CD1c-positive myeloid dendritic cell (primary cell): ENCODE results near the gene STMN3.
A peak's percentile ranks its signal among the peaks of the same experiment; 100 is the strongest.
"Not testable (repeated sequence)": the region's sequence is repeated elsewhere in the genome, so short reads cannot be mapped to it uniquely, and the experiment has no call there.

Experiments used
- DNase-seq: peaks from one replicate; pipeline ENCODE4 v3.0.0-alpha.2; 2016; ENCODE audit errors: extremely low spot score

Gene STMN3

DNA sequence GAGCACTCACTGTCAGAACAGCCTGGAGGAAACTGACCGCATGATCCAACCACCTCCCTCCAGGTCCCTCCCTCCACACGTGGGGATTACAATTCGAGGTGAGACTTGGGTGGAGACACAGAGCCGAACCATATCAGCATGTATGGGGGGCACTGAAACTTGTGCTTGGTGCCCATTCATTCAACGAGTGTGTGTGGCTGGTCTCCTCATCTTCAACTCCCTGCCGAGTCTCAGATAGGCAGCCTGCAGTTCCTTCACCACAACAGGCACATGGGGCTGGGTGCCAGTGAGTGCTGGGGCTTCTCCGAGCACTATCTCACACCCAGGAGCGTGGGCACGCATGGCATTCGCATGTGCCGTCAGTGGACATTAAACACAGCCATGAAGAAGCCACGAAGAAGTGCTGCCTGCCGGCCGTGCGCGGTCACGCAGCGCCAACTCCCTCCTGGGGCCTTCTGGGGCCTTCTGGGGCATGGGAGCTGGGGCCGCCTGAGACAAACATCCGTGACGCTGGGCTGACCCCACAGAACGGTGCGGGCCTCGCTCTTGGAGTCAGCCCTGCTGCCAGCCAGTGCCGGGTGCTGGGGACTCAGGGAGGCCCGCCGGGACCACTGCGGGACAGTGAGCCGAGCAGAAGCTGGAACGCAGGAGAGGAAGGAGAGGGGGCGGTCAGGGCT lies 4.2 kb upstream of the STMN3 start:
- no peak for DNase-seq

DNA sequence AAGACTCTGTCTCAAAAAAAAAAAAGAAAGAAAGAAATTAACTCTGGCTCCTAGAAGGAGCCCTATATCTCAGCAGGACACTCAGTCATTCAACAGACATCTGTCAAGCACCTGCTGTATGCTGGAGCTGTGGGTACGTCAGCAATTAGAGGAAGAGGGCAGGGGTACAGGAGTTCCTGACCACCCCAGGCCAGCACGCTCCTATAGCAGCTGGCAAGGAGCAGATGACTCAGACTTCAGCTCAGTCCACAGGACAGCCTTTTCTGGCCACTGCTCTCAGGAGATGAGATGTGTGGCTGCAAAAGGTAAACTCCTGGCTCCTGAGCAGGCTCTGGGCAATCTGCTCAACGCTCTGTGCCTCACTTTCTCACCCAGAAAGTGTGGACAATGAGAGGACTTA lies 3.2 kb upstream of the STMN3 start:
- no peak for DNase-seq

DNA sequence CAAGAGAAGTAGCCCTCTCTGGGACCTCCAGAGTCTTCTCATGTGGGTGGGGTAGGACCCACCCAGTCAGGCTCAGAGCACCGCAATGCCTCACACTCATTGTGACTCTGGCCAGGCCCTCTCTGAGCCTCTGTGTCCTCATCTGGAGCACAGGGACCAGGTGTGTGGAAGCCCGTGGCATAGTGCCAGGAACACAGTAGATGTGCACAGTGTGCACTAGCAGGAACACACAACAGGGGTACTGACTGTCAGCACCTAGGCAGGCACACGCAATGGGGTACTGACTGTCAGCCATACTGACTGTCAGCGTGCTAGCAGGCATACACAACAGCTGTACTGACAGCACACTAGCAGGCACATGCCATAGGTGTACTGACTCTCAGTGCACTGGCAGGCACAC lies 2.0 kb upstream of the STMN3 start:
- no peak for DNase-seq

DNA sequence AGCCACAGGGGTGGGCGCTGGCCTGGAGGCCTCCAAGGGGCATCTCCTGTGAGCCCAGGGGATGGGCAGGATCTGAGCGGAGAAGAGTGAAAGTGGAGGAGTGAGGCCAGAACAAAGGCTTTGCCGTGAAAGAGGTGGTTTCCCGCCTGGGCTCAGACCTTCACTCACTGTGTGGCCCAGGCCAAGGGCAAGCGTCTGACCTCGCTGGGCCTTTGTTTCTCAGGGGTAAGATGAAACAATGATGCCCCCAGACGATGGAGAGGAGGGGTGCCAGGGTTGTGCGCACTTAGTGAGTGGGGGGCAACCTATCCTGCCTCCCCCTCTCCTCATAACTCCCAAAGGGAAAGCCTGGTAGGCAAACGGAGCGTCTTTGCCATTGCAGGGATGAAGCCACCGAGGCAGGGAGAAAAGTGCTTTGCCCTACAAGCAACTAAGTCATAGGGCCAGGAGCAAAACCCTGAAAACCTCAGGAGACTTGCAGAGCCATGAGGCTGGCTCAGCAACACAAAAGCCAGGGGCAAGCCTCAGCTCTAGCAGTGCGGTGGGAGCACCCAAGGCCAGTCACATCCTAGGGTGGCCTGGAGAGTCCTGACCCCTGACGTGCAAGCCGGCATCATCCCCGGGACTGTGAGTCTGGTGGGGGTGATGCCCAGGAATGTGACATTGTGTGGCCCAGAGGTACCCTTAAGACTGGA lies 897 bp upstream of the STMN3 start:
- no peak for DNase-seq

DNA sequence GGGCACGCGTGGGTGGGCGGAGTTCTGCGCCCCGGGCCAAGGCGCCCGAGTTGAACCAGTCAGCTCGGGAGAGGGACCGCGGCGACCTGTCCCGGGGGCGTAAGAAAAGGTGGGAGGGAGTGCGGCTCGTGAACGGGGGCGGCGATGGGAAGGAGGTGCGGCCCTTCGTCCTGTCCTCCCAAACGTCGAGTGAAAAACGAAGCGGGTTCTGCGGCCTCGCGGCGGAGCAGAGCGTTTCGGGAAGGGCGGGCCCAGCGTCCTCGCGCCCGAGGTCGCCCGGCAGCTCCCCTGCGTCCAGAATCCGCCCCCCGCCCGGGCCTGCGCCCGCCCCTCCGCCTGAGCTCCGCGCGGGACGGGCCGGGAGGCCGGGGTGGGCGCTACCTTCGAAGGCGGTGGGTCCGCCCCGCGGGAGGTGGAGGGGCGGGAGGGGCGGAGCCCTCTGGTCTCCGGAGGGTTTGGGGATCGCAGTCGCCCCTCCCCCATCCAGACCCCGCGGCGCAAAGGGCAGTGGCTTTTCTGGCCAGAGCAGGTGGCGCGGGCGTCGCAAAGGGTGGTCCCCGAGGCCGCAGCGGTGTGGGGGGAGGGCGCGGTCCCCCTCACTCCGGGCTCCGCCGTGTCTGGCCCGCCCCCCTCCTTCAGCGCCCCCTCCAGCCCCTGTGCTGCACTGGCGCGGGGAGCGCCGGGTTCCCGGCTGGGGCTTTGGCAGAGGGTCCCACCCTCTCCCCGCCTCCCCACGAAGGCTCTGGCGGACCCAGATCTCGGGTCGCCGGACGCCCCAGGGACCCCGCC lies 838 bp downstream of the STMN3 start:
- DNase-seq, result no peak

DNA sequence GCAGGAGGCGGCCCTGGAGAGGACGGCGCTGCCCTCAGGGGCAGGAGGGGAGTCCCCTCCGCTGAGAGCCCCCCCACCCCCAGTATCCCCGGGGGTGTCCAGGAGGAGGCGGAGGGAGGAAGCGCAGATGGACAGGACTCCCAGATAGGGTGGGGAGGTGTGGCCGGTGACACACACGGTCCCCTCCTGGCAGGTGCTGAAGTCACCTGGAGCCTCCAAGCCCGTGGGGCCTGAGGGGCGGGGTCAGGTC lies 1.4 kb downstream of the STMN3 start:
- DNase-seq, result no peak

DNA sequence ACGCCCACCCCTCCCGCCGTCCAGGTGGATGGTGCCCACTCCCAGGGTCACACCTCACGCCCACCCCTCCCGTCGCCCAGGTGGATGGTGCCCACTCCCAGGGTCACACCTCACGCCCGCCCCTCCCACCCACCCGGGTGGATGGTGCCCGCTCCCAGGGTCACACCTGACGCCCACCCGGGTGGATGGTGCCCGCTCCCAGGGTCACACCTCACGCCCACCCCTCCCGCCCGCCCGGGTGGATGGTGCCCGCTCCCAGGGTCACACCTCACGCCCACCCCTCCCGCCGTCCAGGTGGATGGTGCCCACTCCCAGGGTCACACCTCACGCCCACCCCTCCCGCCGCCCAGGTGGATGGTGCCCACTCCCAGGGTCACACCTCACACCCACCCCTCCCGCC lies 2.7 kb downstream of the STMN3 start:
- DNase-seq, result not testable (repeated sequence)

DNA sequence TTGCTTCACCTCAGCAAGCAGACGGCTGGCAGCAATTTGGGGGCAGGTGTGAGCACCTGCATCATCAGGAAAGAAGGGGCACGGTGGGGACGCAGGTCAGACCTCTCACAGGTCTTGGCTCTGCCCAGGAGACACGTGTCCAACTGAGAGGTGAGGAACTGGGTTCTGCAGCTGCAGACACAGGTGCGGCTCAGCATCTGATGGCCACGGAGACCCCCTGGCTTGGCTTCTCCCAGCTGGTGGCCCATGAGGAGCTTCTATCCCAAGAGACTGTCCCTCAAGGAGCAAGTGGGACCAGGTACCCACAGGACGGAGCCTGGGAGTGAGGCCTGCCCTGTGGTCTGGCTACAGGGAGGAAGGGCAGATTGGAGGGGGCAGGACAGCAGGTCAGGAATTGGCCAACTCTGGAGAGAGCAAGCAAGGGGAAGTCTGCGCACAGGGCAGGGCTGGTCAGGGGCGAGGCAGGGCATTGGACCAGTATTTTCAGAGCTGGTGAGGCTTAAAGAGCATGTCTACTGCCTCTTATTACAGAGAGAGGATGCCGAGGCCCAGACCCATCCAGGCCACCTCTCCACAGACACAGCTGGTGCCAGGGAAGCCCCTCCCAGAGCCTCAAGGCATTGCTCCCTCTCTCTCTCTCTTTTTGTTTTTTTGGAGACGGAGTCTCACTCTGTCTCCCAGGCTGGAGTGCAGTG lies 4.2 kb downstream of the STMN3 start:
- DNase-seq, result no peak

DNA sequence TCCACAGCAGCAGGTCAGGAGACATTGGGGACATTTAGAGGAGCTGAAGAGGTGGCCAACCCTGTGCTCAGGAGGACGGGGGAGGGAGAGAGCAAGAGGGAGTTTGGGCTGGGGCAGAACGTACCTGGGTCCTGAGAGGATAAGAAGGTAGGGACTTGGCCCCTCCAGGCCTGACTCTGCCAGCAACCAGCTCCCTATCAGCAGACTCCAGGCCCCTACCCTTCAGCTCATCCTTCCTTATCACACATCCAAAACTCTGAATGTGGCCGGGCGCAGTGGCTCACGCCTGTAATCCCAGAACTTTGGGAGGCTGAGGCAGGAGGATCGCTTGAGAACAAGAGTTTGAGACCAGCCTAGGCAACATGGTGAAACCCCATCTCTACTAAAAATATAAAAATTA lies 5.0 kb downstream of the STMN3 start:
- no peak for DNase-seq

DNA sequence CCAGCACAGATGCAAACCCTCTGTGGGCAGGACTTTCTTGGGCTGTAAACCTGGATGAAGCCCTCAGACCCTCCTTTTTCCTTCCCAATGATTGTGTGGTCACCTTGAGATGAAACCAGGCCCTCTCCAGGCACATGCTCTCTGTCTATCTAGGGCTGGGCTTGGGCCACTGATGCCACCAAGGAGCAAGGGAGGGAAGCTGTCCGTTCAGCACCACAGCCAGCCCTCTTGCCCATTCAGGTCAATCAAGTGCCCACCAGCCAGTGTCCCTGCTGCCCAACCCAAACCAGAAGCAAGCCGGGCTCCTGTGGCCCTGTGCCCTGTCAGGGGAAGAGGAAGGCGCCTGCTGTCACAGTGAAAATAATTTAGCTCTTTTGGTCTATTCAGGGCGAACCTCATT lies 8.0 kb downstream of the STMN3 start:
- DNase-seq, result no peak

DNA sequence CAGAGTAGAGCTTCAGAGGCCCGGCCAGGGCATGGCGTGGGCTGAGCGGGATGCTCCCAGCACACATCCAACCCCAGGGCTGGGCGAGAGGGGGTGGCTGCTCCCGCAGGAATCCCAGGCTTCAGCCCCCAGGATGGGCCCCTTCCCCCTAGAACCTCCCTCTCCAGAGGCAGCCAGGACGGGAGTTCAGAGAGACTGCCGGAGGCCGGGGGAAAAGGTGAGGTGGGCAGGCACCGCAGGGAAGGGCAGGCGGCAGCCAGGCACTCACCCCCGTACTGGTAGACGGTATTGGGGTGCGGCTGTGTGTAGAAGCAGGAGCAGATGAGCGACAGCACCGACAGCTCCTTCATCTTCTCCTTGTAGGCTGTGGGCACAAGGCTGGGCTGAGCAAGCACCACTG lies 9.3 kb downstream of the STMN3 start:
- no peak for DNase-seq

DNA sequence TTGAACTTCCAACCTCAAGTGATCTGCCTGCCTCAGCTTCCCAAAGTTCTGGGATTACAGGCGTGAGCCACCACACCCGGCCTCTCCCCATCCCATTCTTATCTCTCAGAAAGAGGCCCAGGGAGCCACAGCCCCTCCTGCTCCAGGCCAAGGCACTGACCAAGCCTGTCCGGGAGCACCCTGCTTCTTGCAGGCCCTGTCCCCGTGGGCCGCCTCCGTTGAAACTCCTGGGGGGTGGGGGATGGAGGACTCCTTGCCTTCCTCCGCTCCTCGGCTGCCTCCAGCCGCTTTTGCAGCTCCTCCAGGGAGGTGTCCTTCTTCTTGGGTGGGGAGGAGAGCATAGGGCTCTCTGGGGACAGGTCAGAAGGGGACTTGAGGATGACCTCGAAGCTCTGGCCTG lies 9.7 kb downstream of the STMN3 start:
- DNase-seq, result no peak

DNA sequence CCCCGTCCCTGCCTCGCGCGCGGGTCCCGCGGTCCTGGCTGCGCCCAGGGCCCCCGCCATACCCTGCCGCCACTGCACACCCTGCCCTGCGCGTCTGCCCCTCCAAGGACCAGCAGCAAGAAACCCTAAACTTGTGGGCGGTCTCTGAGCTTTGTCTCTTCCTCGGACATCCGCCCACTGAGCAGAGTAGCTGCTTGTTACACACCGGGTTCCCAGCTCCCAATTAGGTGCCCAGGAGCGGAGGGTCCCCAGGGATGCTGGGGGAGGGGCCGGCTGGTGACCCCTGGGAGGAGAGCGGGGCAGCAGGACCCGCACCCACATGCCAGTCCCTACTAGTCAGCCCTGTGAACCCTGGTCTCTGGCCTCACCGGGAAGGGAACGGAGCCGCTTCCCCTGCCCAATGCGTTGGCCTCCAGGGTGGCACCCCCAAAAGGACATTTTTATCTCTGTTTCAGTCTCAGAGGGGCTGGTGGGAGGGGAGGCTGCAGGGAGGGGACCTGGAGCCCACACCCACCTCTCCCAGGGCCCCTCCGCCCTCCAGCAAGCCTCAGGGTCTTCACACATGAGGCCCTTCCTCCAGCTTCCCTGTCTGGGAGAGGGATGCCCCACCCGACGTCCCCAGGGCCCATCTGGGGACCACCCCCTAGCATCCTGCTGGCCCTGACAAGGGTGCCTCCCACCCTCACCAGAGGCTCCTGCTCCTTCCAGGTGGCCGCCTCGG lies 10.5 kb downstream of the STMN3 start:
- no peak for DNase-seq

DNA sequence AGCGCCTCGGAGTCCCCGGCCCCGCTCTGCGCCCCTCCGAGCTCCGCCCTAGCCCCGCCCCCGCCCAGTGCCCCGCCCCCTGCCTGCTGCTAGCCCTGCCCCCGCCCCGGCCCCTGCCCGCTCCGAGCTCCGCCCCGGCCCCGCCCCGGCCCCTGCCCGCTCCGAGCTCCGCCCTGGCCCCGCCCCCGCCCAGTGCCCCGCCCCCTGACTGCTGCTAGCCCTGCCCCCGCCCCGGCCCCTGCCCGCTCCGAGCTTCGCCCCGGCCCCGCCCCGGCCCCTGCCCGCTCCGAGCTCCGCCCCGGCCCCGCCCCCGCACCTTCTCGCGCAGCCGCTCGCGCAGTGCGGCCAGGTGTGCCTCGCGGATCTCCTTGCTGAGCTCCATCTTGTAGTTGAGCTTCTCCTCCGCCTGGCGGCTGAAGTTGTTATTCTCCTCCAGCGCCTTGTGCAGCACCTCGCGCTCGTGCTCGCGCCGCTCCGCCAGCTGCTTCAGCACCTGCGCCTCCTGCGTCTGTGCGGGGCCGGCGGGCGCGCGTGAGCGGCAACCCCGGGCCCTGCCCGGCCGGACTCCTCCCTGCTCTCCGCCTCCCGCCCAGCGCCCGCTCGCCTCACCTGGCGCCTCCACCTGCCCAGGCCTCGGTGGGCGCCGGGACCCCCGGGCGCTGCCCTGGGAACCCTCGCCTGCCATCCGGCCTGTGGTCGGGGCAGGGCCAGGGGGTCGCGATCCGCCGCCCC lies 11.3 kb downstream of the STMN3 start:
- peak; percentile 90 for DNase-seq

DNA sequence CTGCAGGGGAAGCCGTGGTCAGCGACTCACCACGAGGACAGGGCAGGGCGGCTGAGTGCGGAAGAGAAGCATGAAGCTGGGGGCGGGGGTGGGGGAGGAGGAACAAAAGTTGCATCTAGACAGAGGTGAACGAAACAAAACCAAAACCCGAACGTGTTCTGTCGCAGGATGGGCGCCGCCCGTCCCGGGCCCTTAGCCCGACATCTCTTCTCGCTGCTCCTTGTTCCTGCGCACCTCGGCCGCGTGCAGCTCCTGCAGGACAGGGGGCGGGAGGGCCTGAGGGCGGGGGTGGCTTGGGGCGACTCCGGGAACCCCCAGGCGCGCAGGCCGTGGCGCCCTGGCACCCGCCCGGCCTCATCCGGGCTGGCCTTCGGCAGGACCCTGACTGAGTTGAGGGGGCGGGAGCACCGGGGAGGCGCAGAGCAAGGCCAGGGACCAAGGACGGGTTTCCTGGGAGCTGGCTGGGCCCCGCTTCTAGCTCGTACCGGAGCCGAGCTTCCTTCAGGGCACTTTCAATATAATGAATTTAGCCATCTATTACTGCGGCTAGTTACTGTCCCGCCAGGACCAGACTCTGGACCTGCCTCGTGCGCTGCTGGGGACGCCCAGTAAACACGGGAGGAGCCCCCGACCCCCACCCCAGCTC lies 12.0 kb downstream of the STMN3 start:
- DNase-seq, result peak; percentile 62

DNA sequence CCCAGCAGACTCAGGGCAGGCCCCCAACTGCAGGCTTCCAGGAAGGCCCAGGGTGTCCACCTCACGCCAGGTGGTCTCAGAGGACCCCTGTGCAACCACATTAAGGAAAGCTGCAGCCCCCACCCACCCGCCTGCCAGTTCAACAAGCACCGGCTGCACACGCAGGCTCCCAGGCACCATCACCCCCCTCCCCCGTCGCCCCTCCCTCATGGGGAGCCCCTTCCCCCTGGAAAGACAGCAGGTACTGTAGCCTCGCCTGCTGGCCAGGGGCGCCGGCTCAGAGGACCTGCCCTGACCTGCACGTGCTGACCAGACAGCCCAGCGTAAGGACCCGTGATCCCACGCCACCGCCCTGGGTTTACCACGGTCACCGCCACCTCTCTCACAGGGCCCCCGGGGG lies 12.5 kb downstream of the STMN3 start:
- DNase-seq, result not testable (repeated sequence)

DNA sequence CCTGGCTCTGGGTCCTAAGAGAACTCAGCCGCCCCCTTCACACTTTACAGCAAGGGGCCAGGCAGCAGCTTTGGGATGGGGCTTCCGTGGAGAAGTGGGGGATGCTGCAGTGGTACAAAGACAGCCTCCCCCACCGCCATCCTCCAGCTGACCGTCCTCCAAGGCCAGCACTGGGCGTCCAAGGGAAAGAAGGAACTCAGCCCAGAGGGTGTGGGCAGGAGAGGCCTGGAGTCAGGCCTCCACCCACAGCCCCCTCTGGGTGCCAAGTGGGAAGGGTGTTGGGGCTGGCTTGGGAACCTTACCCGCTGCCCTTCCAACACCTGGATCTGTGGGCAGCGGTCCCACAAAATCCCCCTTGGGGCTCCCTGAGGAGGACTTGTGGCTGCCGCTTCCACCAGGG lies 13.1 kb downstream of the STMN3 start:
- DNase-seq, result peak; percentile 66

DNA sequence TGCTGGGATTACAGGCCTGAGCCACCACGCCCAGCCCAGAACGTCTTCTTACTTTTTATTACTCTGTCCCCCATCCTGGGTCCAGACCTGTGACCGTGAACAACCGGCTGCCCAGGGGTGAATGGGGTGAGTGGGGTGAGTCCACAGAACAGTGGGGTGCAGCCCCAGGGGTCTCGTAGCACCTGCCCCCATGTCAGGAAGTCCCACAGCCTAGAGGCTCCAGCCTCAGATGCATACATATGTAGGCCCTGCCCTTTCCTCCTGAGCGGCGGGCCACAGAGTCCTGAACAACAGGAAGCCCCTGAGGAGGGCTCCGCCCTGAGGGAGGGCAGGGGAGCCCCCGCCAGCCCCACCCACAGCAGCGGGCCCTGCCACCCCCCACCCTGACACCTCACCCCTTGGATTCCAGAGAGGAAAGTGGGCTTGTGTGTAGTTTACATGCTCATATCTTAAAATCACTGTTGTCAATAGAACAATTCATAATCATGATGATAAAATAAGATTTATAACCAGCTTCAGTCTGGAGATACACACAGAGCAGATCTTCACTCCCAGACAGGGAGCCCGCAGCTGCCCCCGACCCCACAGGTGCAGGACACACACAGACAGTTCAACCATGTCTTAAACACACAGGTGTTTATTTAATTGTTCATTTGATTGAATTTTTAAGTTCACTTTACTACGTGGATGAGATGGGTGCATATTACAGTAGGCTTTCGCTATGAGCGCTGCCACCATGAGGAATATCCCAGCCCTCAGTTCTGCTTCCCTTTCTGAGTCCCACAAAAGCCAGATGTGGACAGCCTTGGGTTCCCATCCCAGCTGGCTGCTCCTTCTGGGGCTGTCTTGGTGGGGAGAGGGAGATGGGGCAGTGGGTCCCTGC lies 13.9 kb downstream of the STMN3 start:
- peak; percentile 49 for DNase-seq

DNA sequence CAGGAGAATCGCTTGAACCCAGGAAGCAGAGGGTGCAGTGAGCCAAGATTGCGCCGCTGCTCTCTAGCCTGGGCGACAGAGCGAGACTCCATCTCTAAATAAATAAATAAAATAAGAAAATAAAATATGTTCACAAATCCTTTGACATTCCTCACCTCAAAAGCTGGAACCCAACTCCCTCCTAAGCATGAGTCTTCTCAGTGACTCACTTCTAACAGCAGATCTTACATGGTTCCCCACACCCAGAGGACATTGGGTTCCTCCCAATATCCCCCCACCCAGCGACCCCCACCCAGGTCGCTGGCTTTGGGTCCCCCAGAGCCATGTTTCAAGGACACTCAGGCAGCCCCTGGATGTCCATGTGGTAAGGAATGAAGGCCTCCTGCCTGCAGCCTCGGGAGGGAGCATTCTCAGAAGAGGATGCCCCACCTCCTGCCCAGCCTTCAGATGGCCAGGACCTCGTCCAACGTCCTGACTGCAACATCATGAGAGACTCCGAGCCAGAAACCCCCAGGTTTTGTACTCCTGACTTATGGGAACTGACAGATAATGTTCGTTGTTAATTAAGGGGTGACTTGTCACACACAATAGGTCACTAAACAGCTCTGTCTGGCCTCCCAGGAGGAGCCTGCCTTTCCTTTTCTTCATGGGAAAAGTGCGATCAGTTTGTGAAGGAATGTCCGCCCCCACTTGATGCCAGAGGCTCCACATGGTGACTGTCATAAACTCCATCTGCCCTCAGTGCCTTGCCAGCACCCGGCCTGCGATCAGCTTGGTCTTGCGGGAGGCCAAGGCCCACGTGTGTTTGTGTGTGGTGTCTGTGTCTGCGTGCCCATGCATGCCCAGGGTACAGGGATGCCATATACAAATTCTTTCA lies 16.2 kb downstream of the STMN3 start:
- DNase-seq, result no peak
